ENCODE measurements around the gene HBM.
"Not testable (repeated sequence)": the region's sequence is repeated elsewhere in the genome, so short reads cannot be mapped to it uniquely, and the experiment has no call there.

Gene HBM

GRCh38 chr16:169014-169413, 3.2 kb downstream of the HBM start:
- no peak for DNase-seq (ENCODE audit: low read depth in 2 of 2)

GRCh38 chr16:170088-170507, 4.3 kb downstream of the HBM start:
- DNase-seq (ENCODE audit: low read depth in 2 of 2), result not testable (repeated sequence)

- no peak for DNase-seq (ENCODE audit: low read depth in 2 of 2)
These were observed 5.0 kb downstream of the HBM start for GRCh38 chr16:170788-171187.

GRCh38 chr16:172374-172941, 6.7 kb downstream of the HBM start, which contains the start of gene HBA2:
Gene HBA2, plus strand, starts transcription at chr16:172876. Its CDS starts 37 bp downstream, at chr16:172913.
- not testable (repeated sequence) for DNase-seq (ENCODE audit: low read depth in 2 of 2)

- not testable (repeated sequence) for DNase-seq (ENCODE audit: low read depth in 2 of 2)
These were observed 7.6 kb downstream of the HBM start for GRCh38 chr16:173211-173854.

- DNase-seq (ENCODE audit: low read depth in 2 of 2), result not testable (repeated sequence)
These were observed 8.4 kb downstream of the HBM start for GRCh38 chr16:173928-174769.

- no peak for DNase-seq (ENCODE audit: low read depth in 2 of 2)
These were observed 9.5 kb downstream of the HBM start for GRCh38 chr16:175011-175949.

GRCh38 chr16:176006-176405, 10.2 kb downstream of the HBM start:
- not testable (repeated sequence) for DNase-seq (ENCODE audit: low read depth in 2 of 2)

GRCh38 chr16:176477-177382, 11.0 kb downstream of the HBM start, which contains the start of gene HBA1:
Gene HBA1, plus strand, starts transcription at chr16:176680. Its CDS starts 37 bp downstream, at chr16:176717.
- DNase-seq (ENCODE audit: low read depth in 2 of 2), result not testable (repeated sequence)

- no peak for DNase-seq (ENCODE audit: low read depth in 2 of 2)
These were observed 11.6 kb downstream of the HBM start for GRCh38 chr16:177394-177822.

GRCh38 chr16:177981-178667, 12.3 kb downstream of the HBM start:
- no peak for DNase-seq (ENCODE audit: low read depth in 2 of 2)

- DNase-seq (ENCODE audit: low read depth in 2 of 2), result no peak
These were observed 12.9 kb downstream of the HBM start for GRCh38 chr16:178668-179015.

- DNase-seq (ENCODE audit: low read depth in 2 of 2), result no peak
These were observed 13.7 kb downstream of the HBM start for GRCh38 chr16:179211-180092.

- peak; percentile 15 to 24 for DNase-seq (ENCODE audit: low read depth in 2 of 2)
These were observed 14.4 kb downstream of the HBM start, which contains the start of gene HBQ1 for GRCh38 chr16:180101-180675. Gene HBQ1, plus strand, starts transcription at chr16:180459. Its CDS starts 28 bp downstream, at chr16:180487.

- peak; percentile 82 to 85 for DNase-seq (ENCODE audit: low read depth in 2 of 2)
These were observed 15.1 kb downstream of the HBM start for GRCh38 chr16:180681-181564.

- no peak for DNase-seq (ENCODE audit: low read depth in 2 of 2)
These were observed 15.8 kb downstream of the HBM start for GRCh38 chr16:181565-182021.

- no peak for DNase-seq (ENCODE audit: low read depth in 2 of 2)
These were observed 17.2 kb downstream of the HBM start for GRCh38 chr16:183005-183404.
